AG09319 (cell line): ENCODE measurements around the gene SLC25A15.

Experiments
- DNase-seq: peaks from one replicate; pipeline ENCODE4 v3.0.0-alpha.2; 2010; ENCODE audit warnings: low read depth; ENCODE audit errors: extremely low read depth
- CTCF ChIP-seq: IDR thresholded peaks from 2 replicates; pipeline ENCODE4 v1.5.1; 2011; ENCODE audit warnings: low read depth, mild to moderate bottlenecking, inconsistent platforms, low read length, moderate library complexity

SLC25A15 gene

GRCh38 chr13:40794414-40795368 lies 5.3 kb downstream of the SLC25A15 start:
- TF ChIP-seq CTCF = no peak
- no peak for DNase-seq

GRCh38 chr13:40796649-40797048 lies 7.2 kb downstream of the SLC25A15 start:
- no peak for TF ChIP-seq CTCF
- DNase-seq = no peak

- TF ChIP-seq CTCF = no peak
- DNase-seq = no peak
These were observed 9.0 kb downstream of the SLC25A15 start for GRCh38 chr13:40798380-40798779.

GRCh38 chr13:40799508-40799907 lies 10.1 kb downstream of the SLC25A15 start:
- TF ChIP-seq CTCF = no peak
- no peak for DNase-seq

- no peak for TF ChIP-seq CTCF
- no peak for DNase-seq
These were observed 11.1 kb downstream of the SLC25A15 start for GRCh38 chr13:40800559-40800958.

- no peak for TF ChIP-seq CTCF
- DNase-seq = no peak
These were observed 12.1 kb downstream of the SLC25A15 start for GRCh38 chr13:40801255-40802217.
